Measurements from ENCODE around the gene MPRIP.

The MPRIP gene

DNA sequence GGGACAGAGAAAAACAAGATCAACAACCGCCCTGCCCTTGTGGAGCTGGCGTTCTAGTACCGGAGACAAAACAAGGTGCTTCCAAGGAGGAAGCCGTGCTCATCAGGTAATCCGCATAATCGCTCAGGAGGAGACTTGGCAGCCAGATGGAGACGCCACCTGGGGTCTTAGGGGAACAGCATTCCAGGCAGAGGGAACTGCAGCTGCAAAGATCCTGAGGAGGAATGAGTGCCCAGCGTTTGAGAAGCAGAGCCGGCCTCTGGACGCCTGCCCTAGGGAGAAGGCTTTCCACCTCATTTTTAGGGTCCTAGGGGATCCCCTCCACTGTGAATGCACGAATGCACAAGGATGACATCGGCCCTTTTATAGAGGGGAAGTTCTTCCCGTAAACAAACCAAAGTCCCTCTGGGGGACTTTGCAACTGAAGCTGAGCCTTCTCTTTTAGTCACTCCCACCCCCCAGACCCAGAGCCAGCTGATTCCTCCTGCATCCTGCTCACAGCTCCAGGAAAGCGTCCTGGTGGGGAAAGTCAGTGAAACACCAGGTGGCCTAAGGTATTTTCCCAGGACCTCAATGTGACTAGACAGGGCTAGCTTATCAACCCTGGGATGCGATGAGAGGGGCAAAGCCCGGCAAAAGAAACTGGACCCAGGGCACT, 13.2 kb upstream of the MPRIP start:
- no peak for DNase-seq (ENCODE audit: low spot score)

DNA sequence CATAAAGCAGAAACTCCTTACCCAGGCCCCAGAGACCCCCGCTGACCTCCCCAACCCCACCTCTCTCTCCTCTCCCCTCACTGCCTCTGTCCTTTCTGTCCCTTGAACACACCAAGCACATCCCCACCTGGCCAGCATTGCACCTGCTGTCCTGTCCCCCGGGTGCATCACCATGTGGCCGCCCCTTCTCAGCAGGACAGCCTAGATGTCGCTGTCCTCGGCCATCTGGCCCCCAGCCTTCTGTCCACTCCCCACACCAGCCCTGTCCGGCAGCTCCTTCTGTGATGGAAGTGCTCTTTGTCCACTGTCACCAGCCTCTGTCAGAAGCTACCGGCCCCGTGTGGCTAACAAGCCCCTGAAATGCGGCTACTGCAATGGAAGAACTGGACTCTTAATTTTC, 12.3 kb upstream of the MPRIP start:
- DNase-seq (ENCODE audit: low spot score), result no peak

DNA sequence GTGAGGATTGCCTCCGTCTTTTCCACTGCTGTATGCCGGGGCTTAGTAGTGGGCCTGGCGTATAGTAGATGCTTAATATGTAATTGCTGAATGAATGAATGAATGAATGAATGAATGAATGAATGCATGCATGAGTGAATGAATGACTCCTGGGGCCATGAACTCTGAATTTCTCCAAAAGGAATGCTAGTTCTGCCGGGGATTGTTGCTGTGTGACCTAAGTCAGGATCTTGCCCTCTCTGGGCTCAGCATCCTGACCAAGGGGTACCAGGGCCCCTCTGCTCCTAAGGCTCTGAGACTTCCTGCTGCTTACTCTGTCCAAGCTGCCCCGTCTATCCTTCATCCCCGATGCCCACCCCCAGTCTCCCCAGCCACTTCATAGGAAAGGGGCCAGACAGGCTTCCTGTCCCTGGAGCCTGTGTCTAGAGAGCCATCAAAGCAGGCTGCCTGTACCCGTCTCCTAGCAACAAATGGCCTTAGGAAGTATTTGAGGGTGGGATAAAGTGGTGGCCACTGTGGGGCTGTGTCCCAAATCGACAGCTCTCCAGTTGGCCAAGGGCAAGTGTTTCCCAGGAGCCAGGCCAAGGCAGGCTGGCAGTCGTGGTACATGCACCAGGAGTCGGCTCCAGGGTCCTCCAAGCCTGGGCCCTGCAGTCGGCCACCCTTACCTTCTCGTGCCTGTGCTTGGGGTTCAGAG, 11.6 kb upstream of the MPRIP start:
- no peak for DNase-seq (ENCODE audit: low spot score)

DNA sequence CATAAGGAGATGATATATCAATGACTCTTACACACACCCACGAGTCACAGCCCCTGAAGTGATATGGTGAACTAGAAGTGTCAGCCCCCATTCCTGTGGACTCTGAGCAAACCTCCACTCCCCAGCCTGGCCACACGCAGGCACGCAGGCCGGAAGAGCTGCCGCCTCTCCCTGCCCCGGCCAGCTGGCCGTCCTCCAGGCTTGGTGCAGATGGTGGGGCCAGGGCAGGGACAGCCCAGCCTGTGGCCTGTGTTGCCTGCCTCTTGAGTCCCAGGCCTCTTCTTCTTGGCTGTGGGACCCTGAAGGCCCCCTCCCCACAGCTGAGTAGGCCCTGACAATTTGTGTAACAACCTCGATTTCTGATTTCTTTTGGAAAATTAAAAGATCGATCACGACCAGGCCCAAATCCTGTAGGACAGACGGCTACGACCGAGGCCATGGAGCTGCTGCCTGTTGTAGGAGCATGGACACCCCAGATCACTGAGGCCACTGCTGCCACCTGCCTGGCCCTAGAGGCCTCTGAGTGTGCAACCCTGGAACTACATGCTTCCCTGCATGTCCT, 10.0 kb upstream of the MPRIP start:
- DNase-seq (ENCODE audit: low spot score), result no peak

DNA sequence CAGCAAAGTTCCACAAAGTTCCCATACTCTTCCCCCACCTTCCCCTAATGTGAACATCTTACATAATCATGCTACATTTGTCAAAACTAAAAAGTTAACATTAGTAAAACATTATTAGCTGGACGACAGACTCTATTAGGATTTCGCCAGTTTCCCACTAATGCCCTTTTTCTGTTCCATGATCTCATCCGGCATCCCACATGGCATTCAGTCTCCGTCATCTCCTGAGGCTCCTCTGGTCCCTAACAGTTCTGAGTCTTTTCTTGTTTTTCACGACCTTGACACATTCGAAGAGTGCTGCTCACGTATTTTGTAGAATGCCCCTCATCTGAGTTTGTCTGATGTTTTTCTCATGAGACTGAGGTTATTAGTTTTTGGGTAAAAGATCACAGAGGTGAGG, 8.8 kb upstream of the MPRIP start:
- DNase-seq (ENCODE audit: low spot score), result no peak

DNA sequence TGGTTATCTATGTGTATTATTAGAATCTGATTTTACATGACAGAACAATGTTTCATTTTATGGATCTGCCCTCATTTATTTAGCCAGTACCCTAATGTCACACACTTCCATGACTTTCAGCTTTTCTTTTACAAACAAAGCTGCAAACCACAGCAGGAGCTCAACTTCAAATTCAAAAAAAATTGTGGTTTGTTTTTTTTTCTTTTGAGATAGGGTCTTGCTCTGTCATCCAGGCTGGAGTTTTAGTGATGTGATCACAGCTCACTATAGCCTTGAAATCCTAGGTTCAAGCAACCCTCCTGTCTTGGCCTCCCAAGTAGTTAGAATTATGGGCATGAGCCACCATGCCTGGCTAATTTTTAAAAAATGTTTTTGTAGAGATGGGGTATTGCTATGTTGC, 8.2 kb upstream of the MPRIP start:
- DNase-seq (ENCODE audit: low spot score), result no peak

DNA sequence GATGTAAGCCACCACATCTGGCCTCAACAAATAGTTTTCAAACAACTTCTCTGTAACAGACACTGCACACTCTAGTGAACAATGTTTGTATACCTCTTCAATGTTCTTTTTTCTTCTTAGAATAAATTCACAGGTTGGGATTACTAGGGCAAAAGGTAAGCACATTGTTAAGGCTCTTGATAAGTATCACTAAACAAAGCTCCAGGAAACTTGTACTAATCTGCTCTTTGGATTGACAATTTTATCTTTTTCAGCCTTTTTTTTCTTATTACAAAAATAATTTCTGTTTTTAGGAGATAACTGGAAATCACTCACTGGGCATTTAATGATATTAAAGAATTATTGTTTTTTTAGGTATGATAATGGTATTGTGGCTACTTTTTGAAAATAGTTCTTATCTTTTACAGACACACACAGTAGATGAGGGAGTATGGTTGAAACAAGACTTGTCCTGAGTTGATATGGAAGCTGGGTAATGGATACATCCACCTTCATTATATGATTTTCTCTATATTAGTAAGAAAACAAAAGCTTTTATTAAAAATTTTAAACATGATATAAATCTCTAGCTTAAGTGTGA, 7.7 kb upstream of the MPRIP start:
- DNase-seq (ENCODE audit: low spot score), result no peak

DNA sequence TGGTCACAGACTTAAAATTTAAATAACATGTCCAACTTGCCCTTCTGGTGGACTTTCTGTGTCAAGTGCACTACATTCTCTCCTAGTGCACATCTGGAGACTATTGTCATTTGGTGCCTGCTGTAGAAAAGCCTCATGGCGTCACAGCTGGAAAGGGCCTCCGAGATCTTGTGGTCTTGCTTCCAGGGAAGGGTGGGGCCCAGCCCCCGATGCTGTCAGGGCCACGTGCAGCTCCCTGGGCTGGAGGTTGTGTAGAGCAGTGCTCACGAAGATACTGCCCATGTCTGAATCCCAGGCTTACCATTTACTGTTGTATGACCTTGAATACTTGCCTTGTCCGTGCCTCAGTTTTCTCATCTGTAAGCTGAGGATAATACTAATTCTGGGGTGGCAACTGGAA, 6.8 kb upstream of the MPRIP start:
- DNase-seq (ENCODE audit: low spot score), result no peak

DNA sequence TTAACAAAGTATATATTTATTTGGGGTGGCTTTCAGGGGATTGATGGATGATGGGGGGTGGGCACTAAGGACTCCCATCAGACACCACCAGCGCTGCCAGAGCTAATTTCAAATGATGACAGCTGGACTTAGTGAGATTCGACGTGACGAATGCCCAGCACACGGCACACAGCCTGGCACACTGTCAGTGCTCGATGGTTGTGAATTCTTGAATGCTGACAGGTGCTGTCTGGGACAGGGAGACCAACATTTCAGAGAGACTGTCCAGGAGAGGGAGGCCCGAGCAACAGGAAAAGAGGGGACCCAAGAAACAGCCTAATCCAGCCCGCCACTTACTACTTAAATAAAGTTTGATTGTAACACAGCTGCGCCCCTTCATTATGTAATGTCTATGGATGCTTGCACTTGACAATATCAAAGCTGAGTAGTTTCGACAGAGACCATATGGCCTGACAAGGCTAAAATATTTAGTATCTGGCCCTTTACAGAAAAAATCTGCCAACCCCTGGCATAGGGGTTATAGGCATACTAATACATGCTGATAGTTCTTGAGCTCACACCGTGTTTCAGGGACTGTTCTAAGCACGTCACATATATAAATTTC, 6.2 kb upstream of the MPRIP start:
- DNase-seq (ENCODE audit: low spot score), result no peak

DNA sequence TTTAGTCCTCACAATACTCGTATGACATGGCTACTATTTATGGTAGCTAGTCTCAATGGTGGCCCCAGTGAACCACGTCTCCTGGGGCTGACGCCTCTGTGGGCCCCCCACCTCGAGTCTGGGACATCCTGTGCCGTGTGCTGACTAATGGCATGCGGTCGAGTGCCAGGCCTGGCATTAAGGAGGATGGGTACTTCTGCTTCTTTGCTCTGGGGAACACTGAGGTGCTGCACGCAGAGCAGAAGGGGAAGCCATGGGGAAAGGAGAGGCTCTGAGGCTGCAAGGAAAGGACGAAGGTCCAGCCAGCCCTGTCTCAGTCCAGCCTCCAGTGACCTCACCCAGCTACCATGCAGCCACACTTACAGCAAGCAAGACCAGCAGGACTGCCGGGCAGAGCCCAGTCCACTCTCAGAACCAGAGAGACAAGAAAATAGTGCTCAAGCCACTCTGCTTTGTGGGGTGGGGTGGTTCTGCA, 5.7 kb upstream of the MPRIP start:
- DNase-seq (ENCODE audit: low spot score), result no peak

DNA sequence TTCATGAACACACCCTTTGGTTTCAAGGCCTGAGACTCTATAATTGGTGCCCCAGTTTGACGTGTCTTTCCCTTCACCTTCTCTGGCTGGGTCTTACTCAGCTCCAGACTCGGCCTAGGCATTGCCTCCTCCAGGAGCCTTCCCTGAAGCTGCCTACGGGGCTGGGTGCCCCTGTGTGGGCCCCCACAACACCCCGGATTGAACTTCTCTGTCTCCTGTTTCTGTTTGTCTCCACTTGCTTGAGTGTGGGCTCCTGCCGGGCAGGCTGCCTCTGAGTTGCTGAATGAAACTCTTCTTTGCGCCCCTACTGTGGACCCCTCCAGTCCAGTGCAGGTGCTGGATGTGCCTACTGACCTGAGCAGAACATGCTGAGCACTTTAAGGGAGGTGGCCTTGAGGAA, 2.3 kb upstream of the MPRIP start:
- no peak for DNase-seq (ENCODE audit: low spot score)

DNA sequence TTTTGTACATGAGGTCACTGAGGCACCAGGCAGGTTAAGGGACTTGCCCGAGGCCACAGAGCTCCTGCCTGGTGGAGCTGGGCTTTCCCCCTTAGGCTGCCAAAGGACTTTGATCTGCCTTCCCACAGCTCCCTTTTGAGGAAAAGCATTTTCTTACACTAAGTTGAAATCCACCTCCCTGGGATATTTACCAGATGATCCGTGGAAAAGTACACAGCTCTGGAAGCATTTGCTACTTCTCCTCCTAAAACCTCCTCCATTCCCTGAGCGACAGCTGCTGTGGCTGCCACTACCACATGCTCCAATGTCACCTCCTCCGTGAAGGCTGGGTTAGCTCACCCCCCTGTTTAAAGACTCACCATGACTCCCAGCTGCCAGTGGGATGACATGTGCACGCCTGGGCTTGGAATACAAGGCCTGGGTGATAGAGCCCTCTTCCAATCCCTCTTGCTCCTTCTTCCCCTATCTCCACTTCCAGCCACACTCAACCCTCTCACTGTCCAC, 1.2 kb upstream of the MPRIP start:
- DNase-seq (ENCODE audit: low spot score), result no peak

DNA sequence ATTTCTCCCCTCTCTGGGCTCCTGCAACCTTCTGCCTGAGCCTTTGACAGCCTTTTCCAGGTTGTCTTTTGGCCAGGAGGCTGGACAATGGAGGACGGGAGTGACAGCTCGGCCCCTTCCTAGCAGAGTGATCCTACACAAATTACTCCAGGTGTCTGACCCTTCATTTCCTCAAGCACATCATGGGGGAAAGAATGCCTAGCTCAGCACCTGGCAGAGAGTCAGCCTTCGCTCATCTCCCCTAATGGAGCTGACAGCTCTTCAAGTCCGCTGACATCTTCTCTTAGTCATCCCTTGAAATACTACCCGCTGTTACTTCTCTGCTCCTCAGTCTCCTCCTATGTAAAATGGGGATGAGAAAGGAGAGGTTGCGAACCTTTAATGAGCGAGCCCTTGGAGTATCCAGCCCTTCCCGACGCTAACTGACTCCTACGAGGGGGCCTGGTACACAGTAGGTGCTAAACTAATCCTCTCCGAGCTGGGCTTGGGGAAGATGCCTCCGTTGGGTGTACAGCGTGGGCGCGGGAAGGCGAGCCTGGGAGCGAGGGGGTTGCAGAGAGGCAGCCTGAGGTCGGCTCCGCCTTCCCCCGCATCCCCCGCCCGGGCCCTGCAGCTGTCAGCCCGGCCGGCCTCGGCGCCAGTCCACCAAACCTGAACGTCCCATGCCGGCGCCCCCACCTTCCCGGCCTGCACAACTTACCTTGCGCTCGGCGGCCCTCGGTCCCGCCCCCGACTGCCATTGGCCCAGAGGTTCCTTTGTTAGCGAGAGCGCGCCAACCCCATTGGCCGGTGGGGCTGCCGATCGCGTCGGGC, 480 bp upstream of the MPRIP start:
- DNase-seq (ENCODE audit: low spot score), result peak; percentile 98

DNA sequence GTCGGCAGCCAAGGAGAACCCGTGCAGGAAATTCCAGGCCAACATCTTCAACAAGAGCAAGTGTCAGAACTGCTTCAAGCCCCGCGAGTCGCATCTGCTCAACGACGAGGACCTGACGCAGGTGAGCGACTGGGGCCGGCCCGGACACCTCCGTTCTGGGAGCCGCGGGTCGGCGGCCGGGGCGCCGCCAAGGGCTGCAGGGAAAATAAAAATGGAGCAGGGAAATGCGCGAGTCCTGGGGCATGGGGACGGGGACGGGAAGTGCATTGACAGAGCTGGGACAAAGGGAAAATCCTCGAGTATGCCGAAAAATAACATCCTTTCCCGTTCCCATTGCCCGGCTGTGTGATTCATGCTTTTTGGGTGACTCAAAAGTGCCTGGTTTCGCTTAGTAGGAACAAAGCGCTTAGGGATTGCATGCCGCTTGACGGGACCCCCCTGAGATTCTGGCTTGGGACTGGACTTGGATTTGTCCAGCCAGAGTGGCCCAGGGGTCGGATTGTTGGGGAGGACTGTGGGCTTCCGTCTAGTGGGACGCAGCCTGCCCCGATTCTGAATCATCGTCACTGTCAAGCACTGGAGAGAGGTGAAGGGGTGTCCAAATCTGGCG, 699 bp downstream of the MPRIP start:
- DNase-seq (ENCODE audit: low spot score), result peak; percentile 27

DNA sequence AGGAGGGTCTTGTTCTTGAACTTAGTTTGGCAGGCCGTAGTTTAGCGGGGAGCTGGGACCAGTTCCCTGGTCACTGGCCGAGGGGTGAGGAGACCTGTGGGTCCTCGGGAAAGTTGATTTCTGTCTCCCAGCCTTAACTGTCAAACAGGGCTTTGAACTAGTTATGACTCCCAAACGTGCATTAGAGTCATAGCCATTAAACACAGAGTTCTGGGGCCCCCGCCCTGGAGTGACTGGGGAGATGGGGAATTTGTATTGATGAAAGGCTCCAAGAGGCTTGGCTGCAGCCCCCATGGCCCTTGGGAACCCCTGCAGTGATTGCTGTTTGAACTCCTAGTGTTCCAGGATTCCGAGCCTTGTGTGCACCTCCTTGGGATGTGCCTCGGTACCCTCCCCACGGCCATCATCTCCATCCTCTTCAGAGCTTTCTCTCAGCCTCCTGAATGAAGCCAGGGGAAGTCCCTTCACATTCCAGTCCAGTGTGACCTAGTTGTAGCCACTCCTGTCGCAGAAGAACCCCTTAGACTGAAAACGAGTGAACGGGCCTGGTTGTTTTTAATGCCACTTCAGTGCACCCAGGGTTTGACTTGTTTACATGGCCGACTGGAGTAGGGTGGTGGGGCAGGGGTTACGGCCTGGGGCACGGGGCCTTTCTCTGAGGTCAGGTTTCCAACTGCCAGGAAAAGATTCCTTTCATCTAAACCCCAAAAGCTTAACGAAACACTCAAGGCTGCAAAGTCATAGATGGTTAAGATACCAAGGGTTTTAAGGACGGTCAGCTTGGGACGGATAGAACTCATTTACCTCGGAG, 1.4 kb downstream of the MPRIP start:
- no peak for DNase-seq (ENCODE audit: low spot score)

DNA sequence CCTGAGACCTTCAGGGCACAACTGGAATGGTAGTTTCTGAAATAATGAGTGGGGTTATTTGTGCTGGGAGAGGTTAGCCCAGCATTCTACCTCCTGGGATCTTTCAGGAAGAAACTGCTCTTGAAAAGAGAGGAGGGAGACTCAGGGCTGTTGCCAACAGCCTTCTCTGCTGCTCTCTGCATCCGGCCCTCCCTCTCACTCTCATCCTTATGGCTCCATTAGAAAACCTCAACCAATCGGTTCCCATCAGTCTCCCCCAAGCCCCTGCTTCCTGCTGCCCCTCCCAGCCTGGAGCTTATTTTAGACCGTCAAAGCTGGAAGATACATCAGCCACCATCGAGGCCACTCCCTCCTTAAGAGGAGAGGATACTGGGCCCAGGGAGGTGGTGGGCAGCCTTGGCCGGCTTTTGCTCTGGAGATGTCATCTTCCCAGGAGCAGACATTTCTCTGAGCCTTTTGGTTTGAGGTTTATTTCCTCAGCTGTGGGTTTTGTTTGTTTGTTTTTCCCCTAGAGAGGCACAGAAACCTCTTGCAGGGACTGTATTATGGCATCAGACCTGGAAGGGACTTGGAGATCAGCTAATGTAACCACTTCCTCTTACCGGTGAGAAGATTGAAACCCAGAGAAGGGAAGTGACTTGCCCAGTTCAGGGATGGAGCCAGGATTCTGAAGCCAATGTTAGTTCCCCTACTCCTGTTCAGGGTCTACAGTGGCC, 2.7 kb downstream of the MPRIP start:
- DNase-seq (ENCODE audit: low spot score), result peak; percentile 20

DNA sequence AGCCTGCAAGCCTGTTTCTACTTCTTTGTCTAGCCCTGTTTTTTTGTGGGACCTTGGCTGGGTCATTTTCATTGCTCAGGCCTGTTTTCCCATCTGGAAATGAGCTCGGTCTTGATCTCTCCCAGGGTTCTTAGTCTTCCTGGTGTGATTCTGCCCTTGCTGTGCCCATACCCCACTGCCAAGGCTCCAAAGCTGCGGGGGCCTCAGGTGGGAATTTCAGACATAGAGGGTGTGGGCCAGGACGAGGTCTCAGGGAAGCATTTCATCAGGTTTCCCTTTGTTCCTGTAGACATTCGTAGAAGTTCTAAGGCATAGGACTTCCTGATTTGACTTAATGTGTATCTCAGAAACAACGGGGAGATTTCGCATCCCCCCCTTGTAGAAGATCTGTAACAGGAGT, 5.8 kb downstream of the MPRIP start:
- DNase-seq (ENCODE audit: low spot score), result no peak

DNA sequence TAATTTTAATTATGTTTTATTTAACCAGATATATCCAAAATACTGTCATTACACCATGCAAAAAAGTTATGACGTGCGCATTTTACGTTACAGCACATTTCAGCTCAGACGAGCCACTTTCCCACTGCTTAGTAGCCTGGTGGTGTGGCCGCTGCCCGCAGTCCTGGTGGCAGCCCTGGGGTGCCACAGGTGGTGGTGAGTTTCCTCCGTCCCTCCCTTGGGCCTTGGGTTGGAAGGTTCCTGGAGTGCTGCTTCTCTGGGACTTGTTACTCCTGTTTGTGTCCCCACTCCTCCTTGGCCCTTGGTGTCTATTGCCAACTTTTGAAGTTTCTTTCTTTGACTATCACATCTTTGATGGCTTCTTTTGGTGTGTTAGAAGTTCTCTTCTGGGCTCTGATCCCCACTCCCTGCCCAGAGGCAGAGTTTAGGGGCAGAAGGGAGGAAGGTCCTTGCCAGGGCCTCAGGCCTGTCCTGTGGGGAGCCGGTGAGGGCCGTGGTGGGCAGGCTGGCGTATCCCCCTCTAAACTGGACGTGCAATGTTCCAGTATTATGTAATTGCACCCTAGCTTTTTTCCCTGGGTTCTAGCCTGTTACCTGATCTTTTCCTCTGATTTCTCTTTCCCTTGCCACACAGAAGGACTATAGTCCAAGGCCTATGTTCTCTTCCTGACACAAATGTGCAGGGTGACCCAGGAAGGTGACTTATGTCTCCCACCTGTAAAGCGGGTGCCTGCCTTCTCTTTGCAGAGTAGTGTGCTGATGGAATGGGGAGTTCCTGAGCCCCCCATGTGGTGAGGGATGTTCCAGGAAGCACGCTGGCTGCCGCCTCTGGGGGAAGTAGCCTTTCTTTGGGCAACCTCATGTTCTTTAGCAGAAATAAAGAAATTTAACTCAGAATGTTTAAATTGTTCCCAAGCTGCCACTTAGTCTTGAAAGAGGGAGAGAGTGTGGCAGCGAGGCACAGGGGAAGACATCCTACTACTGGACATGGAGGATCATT, 8.4 kb downstream of the MPRIP start:
- DNase-seq (ENCODE audit: low spot score), result no peak

DNA sequence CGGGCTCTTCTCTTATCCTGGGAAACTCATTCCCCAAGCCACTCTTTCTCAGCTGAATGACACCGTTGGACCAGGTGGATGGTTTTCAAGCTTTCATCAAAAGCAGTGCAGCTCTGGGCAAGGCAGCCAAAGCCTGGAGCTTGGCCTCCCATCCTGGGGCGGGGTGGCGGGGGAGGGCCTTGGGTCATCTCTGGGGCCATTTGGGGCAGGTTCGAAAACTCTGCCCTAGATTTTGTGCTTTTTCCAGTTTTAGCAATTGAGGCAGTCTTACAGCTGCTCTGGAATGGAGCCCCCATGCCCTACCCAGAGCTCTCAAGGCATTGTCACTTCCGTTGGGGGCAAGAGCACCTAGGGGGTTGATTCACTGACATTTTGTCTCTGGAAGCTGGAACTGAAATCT, 9.1 kb downstream of the MPRIP start:
- no peak for DNase-seq (ENCODE audit: low spot score)
